Calu3 (cell line): ENCODE measurements around the gene C11orf52. TPM values are rescaled to one million over a fixed set of nuclear protein-coding genes. Genes with fewer than 3 reads are reported as not detected.

Experiments used
- BruUV-seq: library from RNA; stranded (reverse); fragments of 400-500 nt; replicated peaks from 2 replicates; lab custom pipeline; 2021; lab: Mats Ljungman, UMichigan
- CTCF ChIA-PET: fragments of 300-600 bp; sonication (Branson Sonifier 250); formaldehyde crosslinking; loops from one replicate; lab custom pipeline; 2022; ENCODE audit warnings: antibody characterized with exemption; lab: Charles Lee
- DNase-seq: peaks from one replicate; pipeline ENCODE4 v3.0.0; 2022
- H3K27ac Mint-ChIP-seq: one replicate; pipeline ENCODE4 v1.8.0; 2022; ENCODE audit warnings: mixed read lengths; ENCODE audit not compliant: unreplicated experiment
- H3K27me3 Mint-ChIP-seq: one replicate; pipeline ENCODE4 v1.8.0; 2022; ENCODE audit warnings: mixed read lengths; ENCODE audit not compliant: unreplicated experiment
- H3K36me3 Mint-ChIP-seq: one replicate; pipeline ENCODE4 v1.8.0; 2022; ENCODE audit warnings: mild to moderate bottlenecking, moderate library complexity, mixed read lengths; ENCODE audit not compliant: insufficient read depth, unreplicated experiment
- H3K4me1 Mint-ChIP-seq: one replicate; pipeline ENCODE4 v1.8.0; 2022; ENCODE audit warnings: mild to moderate bottlenecking, low read depth, mixed read lengths; ENCODE audit not compliant: unreplicated experiment
- H3K4me3 Mint-ChIP-seq: one replicate; pipeline ENCODE4 v1.8.0; 2022; ENCODE audit warnings: mild to moderate bottlenecking, low read depth, moderate library complexity, mixed read lengths; ENCODE audit not compliant: unreplicated experiment
- H3K9me3 Mint-ChIP-seq: one replicate; pipeline ENCODE4 v1.8.0; 2022; ENCODE audit warnings: low read depth, mixed read lengths; ENCODE audit not compliant: unreplicated experiment
- intact Hi-C: fragments of 100-400 bp; cut with micrococcal nuclease; formaldehyde crosslinking; loops from one replicate; pipeline ENCODE4 v1.10.0; 2022; ENCODE audit not compliant: unreplicated experiment
- total RNA-seq: library from RNA; stranded (reverse); gene quantifications from 2 replicates; pipeline ENCODE4 v1.2.3, GENCODE V29; 2022
- TF ChIP-seq, protein P1 (sequence below): fragments of 200-600 bp; IDR thresholded peaks from one replicate; pipeline ENCODE4 v1.8.0; 2022; ENCODE audit warnings: antibody characterized with exemption; ENCODE audit not compliant: unreplicated experiment

The C11orf52 gene
- total RNA-seq, 1 experiment from 2014 or later, result 6.2 TPM

DNA sequence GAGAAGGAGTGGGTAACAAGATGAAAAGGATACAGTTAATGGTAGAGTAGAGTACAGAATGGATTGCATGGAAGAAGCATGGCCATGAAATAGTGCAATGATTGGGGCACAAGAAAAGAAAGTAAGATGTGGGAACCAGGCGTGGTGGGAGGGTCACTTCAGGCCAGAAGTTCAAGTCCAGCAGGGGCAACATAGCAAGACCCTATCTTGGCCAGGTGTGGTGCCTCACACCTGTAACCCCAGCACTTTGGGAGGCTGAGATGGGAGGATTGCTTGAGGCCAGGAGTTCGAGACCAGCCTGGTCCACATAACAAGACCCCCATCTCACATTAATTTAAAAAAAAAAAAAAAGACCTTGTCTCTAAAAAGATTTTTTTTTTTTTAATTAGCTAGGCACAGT is 1.4 kb upstream of the C11orf52 start:
- CTCF ChIA-PET, result interaction anchor here (0.7 to 1.2 kb wide), 2 partner anchors 10 to 203 kb away, joined by 4 read pairs; no protein-coding TSS in a partner anchor
- H3K36me3 Mint-ChIP-seq, result peaks cover 7% of the 10 kb centered on the region

DNA sequence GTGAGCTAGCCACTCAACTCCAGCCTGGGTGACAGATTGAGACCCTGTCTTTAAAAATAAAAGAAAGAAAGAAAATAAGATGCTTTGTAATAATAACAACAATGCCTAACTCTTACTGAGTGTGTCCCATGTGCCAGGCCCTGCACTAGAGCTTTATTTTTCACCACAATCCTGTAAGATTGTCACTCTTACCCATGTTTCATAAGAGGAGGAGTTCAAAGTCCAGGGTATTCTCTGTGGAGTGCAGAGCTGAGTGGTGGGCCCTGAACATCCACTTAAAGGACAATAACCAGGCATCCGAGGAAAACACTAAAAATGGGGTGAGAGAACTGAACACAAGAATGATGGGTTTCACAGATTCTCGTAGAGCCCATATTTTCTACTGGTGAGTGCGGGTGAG is 925 bp upstream of the C11orf52 start:
- intact Hi-C loops, result no loop called here
- Mint-ChIP-seq H3K27ac (no peak overlapping the region), H3K27me3 (no peaks in the 10 kb centered on the region), H3K36me3 (peaks cover 7% of the 10 kb centered on the region), H3K9me3 (no peaks in the 10 kb centered on the region), H3K4me1 (no peaks in the 10 kb centered on the region), H3K4me3 (no peak overlapping the region)
- CTCF ChIA-PET, result interaction anchor here (0.7 to 1.2 kb wide), 2 partner anchors 9 to 203 kb away, joined by 4 read pairs; no protein-coding TSS in a partner anchor
- no peak for DNase-seq
- TF ChIP-seq, protein P1, sequence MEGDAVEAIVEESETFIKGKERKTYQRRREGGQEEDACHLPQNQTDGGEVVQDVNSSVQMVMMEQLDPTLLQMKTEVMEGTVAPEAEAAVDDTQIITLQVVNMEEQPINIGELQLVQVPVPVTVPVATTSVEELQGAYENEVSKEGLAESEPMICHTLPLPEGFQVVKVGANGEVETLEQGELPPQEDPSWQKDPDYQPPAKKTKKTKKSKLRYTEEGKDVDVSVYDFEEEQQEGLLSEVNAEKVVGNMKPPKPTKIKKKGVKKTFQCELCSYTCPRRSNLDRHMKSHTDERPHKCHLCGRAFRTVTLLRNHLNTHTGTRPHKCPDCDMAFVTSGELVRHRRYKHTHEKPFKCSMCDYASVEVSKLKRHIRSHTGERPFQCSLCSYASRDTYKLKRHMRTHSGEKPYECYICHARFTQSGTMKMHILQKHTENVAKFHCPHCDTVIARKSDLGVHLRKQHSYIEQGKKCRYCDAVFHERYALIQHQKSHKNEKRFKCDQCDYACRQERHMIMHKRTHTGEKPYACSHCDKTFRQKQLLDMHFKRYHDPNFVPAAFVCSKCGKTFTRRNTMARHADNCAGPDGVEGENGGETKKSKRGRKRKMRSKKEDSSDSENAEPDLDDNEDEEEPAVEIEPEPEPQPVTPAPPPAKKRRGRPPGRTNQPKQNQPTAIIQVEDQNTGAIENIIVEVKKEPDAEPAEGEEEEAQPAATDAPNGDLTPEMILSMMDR, result no peak
- BruUV-seq, result no TSS peak

More for the DNA sequence above, 1.4 kb upstream of the C11orf52 start:
- H3K4me1 Mint-ChIP-seq, result no peaks in the 10 kb centered on the region
- no TSS peak for BruUV-seq
- no peak for DNase-seq
- TF ChIP-seq, protein P1, result no peak
- intact Hi-C loops, result no loop called here
- no peaks in the 10 kb centered on the region for H3K9me3 Mint-ChIP-seq
- no peak overlapping the region for H3K27ac Mint-ChIP-seq
- H3K4me3 Mint-ChIP-seq, result no peak overlapping the region
- no peaks in the 10 kb centered on the region for H3K27me3 Mint-ChIP-seq

DNA sequence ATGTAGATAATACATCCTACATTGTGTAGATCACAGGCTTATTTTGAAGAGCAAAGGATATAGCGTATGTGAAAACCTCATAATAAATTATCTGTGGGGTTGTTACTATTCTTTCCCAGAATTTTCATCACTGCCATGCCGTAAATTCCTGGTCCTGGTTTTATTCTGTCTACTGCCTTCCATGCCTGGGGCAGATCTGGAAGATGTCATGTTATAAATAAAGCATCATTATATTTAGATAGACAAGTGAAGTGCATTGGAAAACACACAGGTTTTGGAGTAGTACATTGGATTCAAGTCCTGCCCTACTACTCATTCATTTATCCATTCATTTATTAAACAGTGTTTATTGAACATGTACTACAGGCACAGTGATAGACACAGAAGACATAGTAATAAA is 2.2 kb downstream of the C11orf52 start:
- H3K27me3 Mint-ChIP-seq, result no peaks in the 10 kb centered on the region
- H3K9me3 Mint-ChIP-seq, result no peaks in the 10 kb centered on the region
- no peak overlapping the region for H3K4me3 Mint-ChIP-seq
- CTCF ChIA-PET, result no interaction called here
- DNase-seq, result no peak
- TF ChIP-seq, protein P1, result no peak
- BruUV-seq, result no TSS peak
- H3K4me1 Mint-ChIP-seq, result peaks cover 20% of the 10 kb centered on the region
- H3K27ac Mint-ChIP-seq, result no peak overlapping the region
- peaks cover 7% of the 10 kb centered on the region for H3K36me3 Mint-ChIP-seq
- intact Hi-C loops, result no loop called here

DNA sequence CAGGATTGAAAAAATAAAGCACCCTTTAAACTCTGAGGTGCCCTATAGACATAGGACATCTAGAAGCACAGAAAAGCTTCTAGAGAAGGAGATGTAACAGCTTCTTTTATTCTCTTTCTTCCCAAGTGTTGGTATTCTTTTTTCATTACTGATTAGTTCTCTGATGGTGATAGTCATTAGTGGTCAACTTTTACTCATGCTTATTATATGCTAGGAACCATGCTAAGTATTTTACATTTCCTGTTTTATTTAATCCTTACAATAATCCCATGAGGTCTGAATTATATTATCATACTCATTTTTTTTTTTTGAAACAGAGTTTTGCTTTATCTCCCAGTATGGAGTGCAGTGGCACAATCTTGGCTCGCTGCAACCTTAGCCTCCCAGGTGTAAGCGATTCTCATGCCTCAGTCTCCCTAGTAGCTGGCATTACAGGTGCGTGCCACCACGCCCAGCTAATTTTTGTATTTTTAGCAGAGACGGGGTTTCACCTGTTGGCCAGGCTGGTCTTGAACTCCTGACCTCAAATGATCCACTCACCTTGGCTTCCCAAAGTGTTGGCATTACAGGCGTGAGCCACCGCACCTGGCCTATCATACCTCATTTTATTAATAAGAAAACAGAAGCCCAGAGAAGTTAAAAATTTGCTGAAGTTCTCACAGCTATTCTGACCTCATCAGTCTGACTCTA is 3.0 kb downstream of the C11orf52 start:
- Mint-ChIP-seq H3K36me3 (peaks cover 12% of the 10 kb centered on the region), H3K4me3 (no peak overlapping the region), H3K27ac (no peak overlapping the region), H3K4me1 (peaks cover 23% of the 10 kb centered on the region), H3K27me3 (no peaks in the 10 kb centered on the region), H3K9me3 (no peaks in the 10 kb centered on the region)
- TF ChIP-seq, protein P1, result no peak
- DNase-seq, result no peak
- intact Hi-C loops, result no loop called here
- CTCF ChIA-PET, result no interaction called here
- no TSS peak for BruUV-seq
